Heart left ventricle (tissue), 16 donors: ENCODE measurements around the gene C16orf96. TPM values are rescaled to one million over a fixed set of nuclear protein-coding genes. Genes with fewer than 3 reads are reported as not detected.

Experiments used
- ATAC-seq, 4 donors: fragments of 200-7000 bp; cut with Tn5 transposase; one replicate each; pipeline ENCODE4 v1.9.1; 2020 to 2022; ENCODE audit warnings: moderate library complexity in 4 of 4, mild to moderate bottlenecking in 3 of 4, moderate number of reproducible peaks in 1 of 4
- DNase-seq, 5 donors: peaks; one replicate each; pipeline ENCODE4 v3.0.0-alpha.2; 2020
- H3K27ac ChIP-seq, 12 donors: fragments of 200-600 bp; sonication (generic) in 4 of 12; one replicate each; pipeline versions ENCODE4 v1.5.0 to v1.8.0; 2016 to 2022; ENCODE audit warnings: mild to moderate bottlenecking in 2 of 12
- H3K27me3 ChIP-seq, 9 donors: fragments of 200-600 bp; sonication (generic) in 2 of 9; one replicate each; pipeline versions ENCODE4 v1.5.1 to v1.8.0; 2016 to 2022; ENCODE audit warnings: mild to moderate bottlenecking in 3 of 9
- H3K36me3 ChIP-seq, 9 donors: fragments of 200-600 bp; sonication (generic) in 2 of 9; one replicate each; pipeline versions ENCODE4 v1.5.0 to v1.8.0; 2018 to 2022; ENCODE audit warnings: mild to moderate bottlenecking in 2 of 9
- H3K4me1 ChIP-seq, 12 donors: fragments of 200-600 bp; sonication (generic) in 4 of 12; one replicate each; pipeline versions ENCODE4 v1.5.0 to v1.8.0; 2016 to 2022; ENCODE audit warnings: mild to moderate bottlenecking in 3 of 12
- H3K4me3 ChIP-seq, 12 donors: fragments of 200-600 bp; sonication (generic) in 4 of 12; one replicate each; pipeline versions ENCODE4 v1.5.0 to v1.8.0; 2017 to 2022; ENCODE audit warnings: mild to moderate bottlenecking in 9 of 12, moderate library complexity in 4 of 12
- H3K9me3 ChIP-seq, 12 donors: fragments of 200-600 bp; sonication (generic) in 4 of 12; one replicate each; pipeline versions ENCODE4 v1.5.0 to v1.8.0; 2016 to 2022; ENCODE audit warnings: mild to moderate bottlenecking in 1 of 12
- CTCF ChIP-seq, 12 donors: fragments of 200-600 bp; sonication (generic) in 4 of 12; IDR thresholded peaks; one replicate each; pipeline versions ENCODE4 v1.5.0 to v1.8.0; 2018 to 2022; ENCODE audit warnings: antibody characterized with exemption in 12 of 12, mild to moderate bottlenecking in 5 of 12
- POLR2A ChIP-seq, 2 donors: fragments of 450-650 bp; IDR thresholded peaks; one replicate each; pipeline ENCODE4 v1.6.1; 2017; ENCODE audit warnings: antibody characterized with exemption in 2 of 2, mild to moderate bottlenecking in 2 of 2, moderate library complexity in 2 of 2
- WGBS, 4 donors: extraction: QIAGEN DNeasy Blood & Tissue Kit in 2 of 4; methylation state at CpG; one replicate each; pipeline versions ENCODE4 v1.1.5 to v1.1.7; 2013 to 2018; 5-methylcytosine and 5-hydroxymethylcytosine counted together
- intact Hi-C, 10 donors: fragments of 100-400 bp; cut with DNase I; formaldehyde crosslinking; loops; one replicate each; pipeline versions ENCODE4 v1.11.1 to v1.14.2; 2022
- polyA plus RNA-seq, 2 donors: library from polyadenylated mRNA; stranded (reverse); fragments of 200-250 nt; gene quantifications; one replicate each; pipeline ENCODE4 v1.2.3, GENCODE V29; 2013
- total RNA-seq, 9 donors: library from RNA; depleted of rRNA in 2 of 9; stranded (reverse); fragments of >200 nt in 2 of 9; fragmentation: NEBNext Ultra II Directional in 3 of 9; extraction: Animal tissue kit (Norgen Biotek cat#: 25700) in 3 of 9; gene quantifications; one replicate each; pipeline versions ENCODE4 v1.1.0 to v1.2.4, GENCODE V29; 2016 to 2023
- donor health status: ischemic (EF 13 %, LVEDD 7.1; RV severe dilation, severe dysfunction).
- donor health status: healthy with polysubstance abuse.
- donor health status: DM: no; HTN: yes; CAD: no.
- donor health status: DM: no; HTN: no; CAD: no.
- donor health status: ischemic (EF 25% LVEDD 6.9; RV normal size, moderate dysfunction).
- donor health status: ischemic (EF 25% LVEDD 5.7; RV mildly dilated, moderate dysfunction).
- donor health status: healthy.
- donor health status: DM: yes; HTN: yes; CAD: no.
- donor health status: ischemic (EF 35%, LVEDD 5.7; RV mildly dilated, moderate dysfunction).
- donor health status: nonischemic (EF 11% LVEDD 7.7; RV severe dilation, severe dysfunction).
- donor health status: DM: yes; HTN: yes; CAD: no.
- donor health status: PGD.
- donor health status: ischemic (EF 29% LVEDD 5.4; RV normal size, mild dysfunction).
- donor health status: nonischemic (EF 23%, LVEDD 6.1; RV moderate dilation, normal function).

Gene C16orf96
- total and polyA plus RNA-seq, 11 donors, result 0.01 to 0.19 (median 0.13) TPM; not detected in 2

GRCh38 chr16:4602331-4602730, 46.2 kb downstream of the C16orf96 start:
- intact Hi-C loops, result no loop called here
- Histone ChIP-seq H3K36me3 (peaks cover 0 to 1% (median 0%) of the 10 kb centered on the region in 9 donors), H3K4me1 (peaks cover 0 to 22% (median 0%) of the 10 kb centered on the region in 12 donors), H3K27ac (no peak overlapping the region), H3K27me3 (no peaks in the 10 kb centered on the region), H3K4me3 (no peak overlapping the region), H3K9me3 (no peaks in the 10 kb centered on the region)
- DNase-seq (no peak), ATAC-seq (peak in 1 of 4 donors; percentile 5)
- no peak for TF ChIP-seq CTCF (IDR thresholded peaks at IDR 0.05)
- TF ChIP-seq POLR2A (IDR thresholded peaks at IDR 0.05), result no peak
- 53 to 78% (median 65%) methylated on average over 4 to 8 of the region's 8 CpGs for WGBS, 4 donors

- Histone ChIP-seq H3K4me1 (peaks cover 0 to 22% (median 0%) of the 10 kb centered on the region in 12 donors), H3K4me3 (no peak overlapping the region), H3K27me3 (no peaks in the 10 kb centered on the region), H3K36me3 (peaks cover 0 to 15% (median 10%) of the 10 kb centered on the region in 9 donors), H3K27ac (no peak overlapping the region), H3K9me3 (no peaks in the 10 kb centered on the region)
- DNase-seq (no peak), ATAC-seq (peak in 1 of 4 donors; percentile 9)
- intact Hi-C loops, result no loop called here
- 74 to 79% (median 77%) methylated on average over 13 of the region's 13 CpGs for WGBS, 4 donors
- TF ChIP-seq CTCF (IDR thresholded peaks at IDR 0.05) (no peak), POLR2A (IDR thresholded peaks at IDR 0.05) (no peak)
Measured at GRCh38 chr16:4603624-4604170, 47.6 kb downstream of the C16orf96 start.

GRCh38 chr16:4604401-4604800, 48.3 kb downstream of the C16orf96 start:
- intact Hi-C loops, result no loop called here

GRCh38 chr16:4606354-4606753, 50.2 kb downstream of the C16orf96 start:
- Histone ChIP-seq H3K36me3 (peaks cover 0 to 25% (median 14%) of the 10 kb centered on the region in 9 donors), H3K9me3 (no peaks in the 10 kb centered on the region), H3K27ac (no peak overlapping the region), H3K4me1 (peaks cover 0 to 15% (median 1%) of the 10 kb centered on the region in 12 donors), H3K27me3 (no peaks in the 10 kb centered on the region), H3K4me3 (no peak overlapping the region)
- intact Hi-C loops, result no loop called here
- WGBS, 4 donors, result 82 to 92% (median 89%) methylated on average over 9 of the region's 9 CpGs
- DNase-seq (no peak), ATAC-seq (no peak)
- TF ChIP-seq POLR2A (IDR thresholded peaks at IDR 0.05) (no peak), CTCF (IDR thresholded peaks at IDR 0.05) (no peak)

More at GRCh38 chr16:4604401-4604800, 48.3 kb downstream of the C16orf96 start:
- Histone ChIP-seq H3K4me1 (peaks cover 0 to 22% (median 0%) of the 10 kb centered on the region in 12 donors), H3K36me3 (peaks cover 0 to 21% (median 14%) of the 10 kb centered on the region in 9 donors), H3K27ac (no peak overlapping the region), H3K9me3 (no peaks in the 10 kb centered on the region), H3K27me3 (no peaks in the 10 kb centered on the region), H3K4me3 (no peak overlapping the region)
- 53 to 65% (median 57%) methylated on average over 9 to 15 of the region's 15 CpGs for WGBS, 4 donors
- ATAC-seq (no peak), DNase-seq (no peak)
- TF ChIP-seq POLR2A (IDR thresholded peaks at IDR 0.05), result no peak
- no peak for TF ChIP-seq CTCF (IDR thresholded peaks at IDR 0.05)
